Pancreas (tissue), 10 donors: ENCODE results near the gene PSMA1. TPM values are rescaled to one million over a fixed set of nuclear protein-coding genes. Genes with fewer than 3 reads are reported as not detected.

Experiments
- ATAC-seq, 4 donors: fragments of 200-7000 bp; cut with Tn5 transposase; one replicate each; pipeline versions ENCODE4 v1.8.0 to v1.9.1; 2020; ENCODE audit warnings: mild to moderate bottlenecking in 4 of 4, moderate library complexity in 4 of 4
- DNase-seq, 6 donors: peaks; one replicate each; pipeline ENCODE4 v3.0.0-alpha.2; 2020
- FAIRE-seq: peaks from 2 replicates; lab custom pipeline; 2012; peaks lifted over from hg19 to GRCh38; lab: Jason Lieb, UNC
- H3K27ac ChIP-seq, 4 donors: fragments of 200-600 bp; sonication (generic); 1 replicate in 3 of 4; 2 replicates in 1 of 4; pipeline versions ENCODE4 v1.5.0 to v1.8.0; 2020
- H3K27me3 ChIP-seq, 4 donors: fragments of 200-600 bp; one replicate each; pipeline ENCODE4 v1.8.0; 2021
- H3K36me3 ChIP-seq, 3 donors: fragments of 200-600 bp; sonication (generic) in 1 of 3; one replicate each; pipeline versions ENCODE4 v1.5.0 to v1.8.0; 2020 to 2021
- H3K4me1 ChIP-seq, 3 donors: fragments of 200-600 bp; one replicate each; pipeline ENCODE4 v1.8.0; 2021
- H3K4me3 ChIP-seq, 4 donors: fragments of 200-600 bp; sonication (generic) in 2 of 4; one replicate each; pipeline versions ENCODE4 v1.5.0 to v1.8.0; 2020 to 2021
- H3K9me3 ChIP-seq, 4 donors: fragments of 200-600 bp; one replicate each; pipeline ENCODE4 v1.8.0; 2021
- CTCF ChIP-seq, 4 donors: fragments of 200-600 bp; sonication (generic) in 3 of 4; IDR thresholded peaks; one replicate each; pipeline versions ENCODE4 v1.5.0 to v1.8.0; 2021; ENCODE audit warnings: antibody characterized with exemption in 4 of 4
- WGBS, 2 donors: extraction: QIAGEN DNeasy Blood & Tissue Kit; methylation state at CpG; one replicate each; pipeline ENCODE4 v1.1.7; 2013; 5-methylcytosine and 5-hydroxymethylcytosine counted together
- intact Hi-C, 3 donors: fragments of 100-400 bp; cut with DNase I; formaldehyde crosslinking; loops; one replicate each; pipeline versions ENCODE4 v1.11.1 to v1.14.2; 2022
- polyA plus RNA-seq, 2 donors: library from polyadenylated mRNA; stranded (reverse); fragments of 200-250 nt; gene quantifications; one replicate each; pipeline ENCODE4 v1.2.3, GENCODE V29; 2013
- total RNA-seq, 6 donors: library from RNA; stranded (reverse); fragmentation: NEBNext Ultra II Directional in 4 of 6; extraction: Animal tissue kit (Norgen Biotek cat#: 25700) in 4 of 6; gene quantifications; one replicate each; pipeline versions ENCODE4 v1.2.1 to v1.2.4, GENCODE V29; 2021 to 2023
- donor health status: healthy with polysubstance abuse.
- donor health status: DM: no; HTN: no; CAD: no; lungs with moderate emphysema.
- donor health status: DM: no; HTN: no; CAD: no.
- donor health status: control.
- donor health status: control.
- donor health status: Bipolar disorder and iron deficiency.
- donor health status: DM: yes; HTN: yes; CAD: no.
- donor health status: DM: no; HTN: no; CAD: no.
- donor health status: DM: no; HTN: no; CAD: no.
- donor health status: DM: yes; HTN: yes; CAD: no.

The PSMA1 gene
- total and polyA plus RNA-seq, 8 donors, result 26.7 to 115 (median 54.5) TPM

GRCh38 chr11:14458377-14458776 lies 61.8 kb downstream of the PSMA1 start:
- no peak overlapping the region for H3K27ac ChIP-seq
- H3K36me3 ChIP-seq, result peaks cover 0 to 68% (median 18%) of the 10 kb centered on the region in 3 donors
- H3K4me3 ChIP-seq, result no peak overlapping the region
- FAIRE-seq (no peak), DNase-seq (no peak), ATAC-seq (no peak)
- no peaks in the 10 kb centered on the region for H3K27me3 ChIP-seq
- 86 to 87% methylated on average over 3 of the region's 3 CpGs for WGBS, 2 donors
- H3K4me1 ChIP-seq, result no peaks in the 10 kb centered on the region
- no peak for TF ChIP-seq CTCF (IDR thresholded peaks at IDR 0.05)
- H3K9me3 ChIP-seq, result no peaks in the 10 kb centered on the region
- intact Hi-C loops, result no loop called here

GRCh38 chr11:14455648-14456430 lies 64.3 kb downstream of the PSMA1 start:
- intact Hi-C loops, result no loop called here
- 63 to 66% methylated on average over 3 of the region's 3 CpGs for WGBS, 2 donors
- no peak for FAIRE-seq

More at GRCh38 chr11:14455648-14456430, 64.3 kb downstream of the PSMA1 start:
- Histone ChIP-seq H3K9me3 (no peaks in the 10 kb centered on the region), H3K4me1 (no peaks in the 10 kb centered on the region), H3K4me3 (no peak overlapping the region), H3K27me3 (no peaks in the 10 kb centered on the region), H3K27ac (no peak overlapping the region), H3K36me3 (peaks cover 0 to 52% (median 12%) of the 10 kb centered on the region in 3 donors)
- DNase-seq (no peak), ATAC-seq (peak in 1 of 4 donors; percentile 38)
- no peak for TF ChIP-seq CTCF (IDR thresholded peaks at IDR 0.05)

Other genes with a start within 250 kb of the PSMA1 start
- 10 to 100 TPM; 14.0 to 21.8 (median 15.6) TPM for gene RRAS2, start 161.2 kb downstream of the PSMA1 start, total RNA-seq
- gene RRAS2, start 161.2 kb downstream of the PSMA1 start, polyA plus RNA-seq, result 10 to 100 TPM in 1 of 2 donors, 1 to 10 TPM in 1; 9.0 to 10.2 TPM
- 10 to 100 TPM; 33.1 to 58.0 (median 46.5) TPM for gene COPB1, start 20.6 kb downstream of the PSMA1 start, total RNA-seq
- gene COPB1, start 20.6 kb downstream of the PSMA1 start, polyA plus RNA-seq, result 10 to 100 TPM; 31.4 to 48.9 TPM
- gene PDE3B, start 123.4 kb upstream of the PSMA1 start, total RNA-seq, result 10 to 100 TPM in 3 of 6 donors, 1 to 10 TPM in 3; 5.1 to 14.1 (median 9.9) TPM
- gene PDE3B, start 123.4 kb upstream of the PSMA1 start, polyA plus RNA-seq, result 1 to 10 TPM; 5.5 to 9.4 TPM